SW480 (cell line): ENCODE results near the gene RNF13.
"Not testable (repeated sequence)": the region's sequence is repeated elsewhere in the genome, so short reads cannot be mapped to it uniquely, and the experiment has no call there.

Experiments
- DNase-seq: peaks from one replicate; pipeline ENCODE4 v3.0.0-alpha.2; 2016; ENCODE audit warnings: low spot score

Gene RNF13

GRCh38 chr3:149898771-149899170 is 85.8 kb downstream of the RNF13 start:
- DNase-seq: no peak

GRCh38 chr3:149900322-149900721 is 87.3 kb downstream of the RNF13 start:
- DNase-seq: no peak

GRCh38 chr3:149901770-149902169 is 88.8 kb downstream of the RNF13 start:
- no peak for DNase-seq

GRCh38 chr3:149902498-149903139 is 89.6 kb downstream of the RNF13 start:
- DNase-seq: peak; percentile 17

- DNase-seq: no peak
Measured at GRCh38 chr3:149906036-149906435, 93.0 kb downstream of the RNF13 start.

GRCh38 chr3:149908424-149908957 is 95.5 kb downstream of the RNF13 start:
- DNase-seq: no peak

- DNase-seq: no peak
Measured at GRCh38 chr3:149909923-149910322, 96.9 kb downstream of the RNF13 start.

- no peak for DNase-seq
Measured at GRCh38 chr3:149917124-149917667, 104.2 kb downstream of the RNF13 start.

GRCh38 chr3:149919509-149919908 is 106.5 kb downstream of the RNF13 start:
- no peak for DNase-seq

GRCh38 chr3:149920119-149920518 is 107.1 kb downstream of the RNF13 start:
- no peak for DNase-seq

- no peak for DNase-seq
Measured at GRCh38 chr3:149933008-149933407, 120.0 kb downstream of the RNF13 start.

- DNase-seq: no peak
Measured at GRCh38 chr3:149933858-149934257, 120.8 kb downstream of the RNF13 start.

GRCh38 chr3:149934524-149934923 is 121.5 kb downstream of the RNF13 start:
- no peak for DNase-seq

- peak; percentile 36 for DNase-seq
Measured at GRCh38 chr3:149936812-149937230, 123.8 kb downstream of the RNF13 start.

GRCh38 chr3:149938392-149939055 is 125.5 kb downstream of the RNF13 start:
- DNase-seq: not testable (repeated sequence)

- no peak for DNase-seq
Measured at GRCh38 chr3:149941186-149941585, 128.2 kb downstream of the RNF13 start.

- DNase-seq: no peak
Measured at GRCh38 chr3:149941946-149942345, 128.9 kb downstream of the RNF13 start.

- no peak for DNase-seq
Measured at GRCh38 chr3:149942409-149942808, 129.4 kb downstream of the RNF13 start.

GRCh38 chr3:149943966-149944365 is 131.0 kb downstream of the RNF13 start:
- DNase-seq: not testable (repeated sequence)

- DNase-seq: no peak
Measured at GRCh38 chr3:149947231-149947630, 134.2 kb downstream of the RNF13 start.

GRCh38 chr3:149949181-149949580 is 136.2 kb downstream of the RNF13 start:
- DNase-seq: no peak

- DNase-seq: no peak
Measured at GRCh38 chr3:149954812-149955211, 141.8 kb downstream of the RNF13 start.

- no peak for DNase-seq
Measured at GRCh38 chr3:149955449-149955848, 142.4 kb downstream of the RNF13 start.
